HCT116 (cell line): ENCODE measurements around the gene SPACA9. TPM values are rescaled to one million over a fixed set of nuclear protein-coding genes. Genes with fewer than 3 reads are reported as not detected.

ENCODE experiments used
- ATAC-seq: fragments of 200-7000 bp; cut with Tn5 transposase; 2 replicates; pipeline ENCODE4 v1.9.1; 2020; ENCODE audit warnings: mild to moderate bottlenecking, moderate library complexity
- BruUV-seq: library from RNA; stranded (reverse); fragments of 400-500 nt; replicated peaks from 2 replicates; lab custom pipeline; 2021; lab: Mats Ljungman, UMichigan
- CTCF ChIA-PET: fragments of 300-600 bp; sonication (Branson Sonifier 250); formaldehyde crosslinking; loops from one replicate; lab custom pipeline; 2021; ENCODE audit warnings: antibody characterized with exemption; lab: Charles Lee
- POLR2A ChIA-PET: fragments of 300-600, 350-600 bp; sonication (Branson Sonifier 250); formaldehyde crosslinking; loops from one replicate; lab custom pipeline; 2021; ENCODE audit warnings: antibody characterized with exemption; lab: Charles Lee
- RAD21 ChIA-PET, 2 experiments: fragments of 300-600 bp; sonication (Branson Sonifier 250); formaldehyde crosslinking; loops; one replicate each; lab custom pipeline; 2023; ENCODE audit warnings: low total read pairs in 2 of 2; ENCODE audit not compliant: uncharacterized antibody in 2 of 2, unreplicated experiment in 2 of 2, low non-redundant PET in 1 of 2; lab: Charles Lee
- DNase-seq: peaks from one replicate; pipeline ENCODE4 v3.0.0-alpha.2; 2010; ENCODE audit warnings: low read depth, low spot score
- H2AFZ ChIP-seq: fragments of 200-600 bp; shearing (Covaris generic), sonication (generic); 2 replicates; pipeline ENCODE4 v1.6.1; 2017; ENCODE audit warnings: low read depth, mixed run types, mixed read lengths, antibody characterized with exemption, low read length; ENCODE audit not compliant: poor library complexity, severe bottlenecking
- H3K27ac ChIP-seq: 2 replicates; pipeline ENCODE4 v1.5.1; 2012; ENCODE audit warnings: low read depth, low read length
- H3K27me3 ChIP-seq: fragments of 200-600 bp; sonication (generic); 2 replicates; pipeline ENCODE4 v1.6.1; 2016; ENCODE audit warnings: mixed run types, low read length, mixed read lengths; ENCODE audit not compliant: insufficient read depth
- H3K36me3 ChIP-seq, 2 experiments: fragments of 200-500 bp in 1 of 2; fragments of 200-600 bp in 1 of 2; sonication (Bioruptor generic) in 1 of 2; sonication (generic) in 1 of 2; 2 replicates each; pipeline versions ENCODE4 v1.5.1 to v1.6.1; 2014 to 2016; ENCODE audit warnings: low read length in 2 of 2, inconsistent platforms in 1 of 2, mixed read lengths in 1 of 2, mixed run types in 1 of 2; ENCODE audit not compliant: insufficient read depth in 2 of 2, control insufficient read depth in 1 of 2
- H3K4me1 ChIP-seq, 2 experiments: fragments of 200-600 bp in 1 of 2; sonication (generic) in 1 of 2; 2 replicates each; pipeline versions ENCODE4 v1.5.1 to v1.6.1; 2012 to 2017; ENCODE audit warnings: low read length in 2 of 2, inconsistent platforms in 1 of 2, mild to moderate bottlenecking in 1 of 2, mixed read lengths in 1 of 2, mixed run types in 1 of 2, moderate library complexity in 1 of 2; ENCODE audit not compliant: insufficient read depth in 2 of 2, control insufficient read depth in 1 of 2
- H3K4me2 ChIP-seq: fragments of 200-600 bp; sonication (generic); 2 replicates; pipeline ENCODE4 v1.6.1; 2017; ENCODE audit warnings: mixed run types, low read length, mixed read lengths
- H3K4me3 ChIP-seq, 2 experiments: fragments of 200-600 bp in 1 of 2; sonication (generic) in 1 of 2; replicated peaks in 1 of 2; 2 replicates each; pipeline ENCODE4 v1.5.1; 2011 to 2016; ENCODE audit warnings: low read length in 2 of 2, control low read depth in 1 of 2, low read depth in 1 of 2, mild to moderate bottlenecking in 1 of 2, mixed read lengths in 1 of 2, mixed run types in 1 of 2
- H3K79me2 ChIP-seq: fragments of 200-600 bp; sonication (generic); 2 replicates; pipeline ENCODE4 v1.6.1; 2017; ENCODE audit warnings: mild to moderate bottlenecking, mixed run types, low read length, moderate library complexity, mixed read lengths; ENCODE audit not compliant: insufficient read depth
- H3K9ac ChIP-seq: fragments of 200-600 bp; sonication (generic); 2 replicates; pipeline ENCODE4 v1.6.1; 2016; ENCODE audit warnings: low read length, mixed read lengths
- H3K9me2 ChIP-seq: fragments of 200-600 bp; sonication (generic), shearing (Covaris generic); 2 replicates; pipeline ENCODE4 v1.6.1; 2017; ENCODE audit warnings: mixed run types, mild to moderate bottlenecking, moderate library complexity; ENCODE audit not compliant: insufficient read depth
- H3K9me3 ChIP-seq, 2 experiments: fragments of 200-500 bp in 1 of 2; fragments of 200-600 bp in 1 of 2; sonication (Bioruptor generic) in 1 of 2; sonication (generic) in 1 of 2; 2 replicates each; pipeline ENCODE4 v1.6.1; 2014 to 2017; ENCODE audit warnings: low read length in 2 of 2, mixed read lengths in 2 of 2, inconsistent platforms in 1 of 2, low read depth in 1 of 2, mild to moderate bottlenecking in 1 of 2, mixed run types in 1 of 2, moderate library complexity in 1 of 2; ENCODE audit not compliant: control insufficient read depth in 1 of 2, insufficient read depth in 1 of 2
- H4K20me1 ChIP-seq: fragments of 200-600 bp; sonication (generic), shearing (Covaris generic); 2 replicates; pipeline ENCODE4 v1.6.1; 2017; ENCODE audit warnings: mixed run types, mild to moderate bottlenecking, moderate library complexity; ENCODE audit not compliant: insufficient read depth
- EGR1 ChIP-seq: IDR thresholded peaks from 2 replicates; pipeline ENCODE4 v1.6.1; 2012; ENCODE audit warnings: low read depth
- ELF1 ChIP-seq: IDR thresholded peaks from 2 replicates; pipeline ENCODE4 v1.6.1; 2012; ENCODE audit warnings: low read depth, borderline replicate concordance
- EZH2 ChIP-seq: fragments of 200-600 bp; sonication (generic); IDR thresholded peaks from 2 replicates; pipeline ENCODE4 v1.6.1; 2017; ENCODE audit warnings: antibody characterized with exemption, mixed run types
- POLR2A ChIP-seq: IDR thresholded peaks from 2 replicates; pipeline ENCODE4 v1.7.0; 2011; ENCODE audit warnings: borderline replicate concordance; ENCODE audit not compliant: insufficient read depth, insufficient read length; ENCODE audit errors: extremely low read depth
- RAD21 ChIP-seq: IDR thresholded peaks from 2 replicates; pipeline ENCODE4 v1.6.1; 2012; ENCODE audit warnings: low read depth, mild to moderate bottlenecking
- SP1 ChIP-seq: IDR thresholded peaks from 2 replicates; pipeline ENCODE4 v1.6.1; 2012; ENCODE audit warnings: low read depth
- TCF7L2 ChIP-seq: IDR thresholded peaks from 2 replicates; pipeline ENCODE4 v1.7.0; 2011; ENCODE audit warnings: borderline replicate concordance, inconsistent platforms; ENCODE audit not compliant: insufficient read depth, insufficient read length; ENCODE audit errors: extremely low read depth
- YY1 ChIP-seq: IDR thresholded peaks from 2 replicates; pipeline ENCODE4 v1.6.1; 2011; ENCODE audit warnings: low read length, low read depth, moderate library complexity, mild to moderate bottlenecking; ENCODE audit not compliant: insufficient replicate concordance; ENCODE audit errors: extremely low read depth
- ZNF274 ChIP-seq: fragments of 200-500 bp; sonication (Bioruptor generic); IDR thresholded peaks from 2 replicates; pipeline ENCODE4 v1.6.1; 2014; ENCODE audit warnings: mild to moderate bottlenecking, low read depth, low read length, inconsistent platforms
- intact Hi-C: fragments of 100-400 bp; cut with micrococcal nuclease; formaldehyde crosslinking; loops from 2 replicates; pipeline ENCODE4 v1.10.0; 2022
- total RNA-seq: library from RNA; stranded (reverse); gene quantifications from one replicate; pipeline ENCODE4 v1.2.1, GENCODE V29; 2021; ENCODE audit not compliant: unreplicated experiment
- TF ChIP-seq, protein P1 (sequence below): IDR thresholded peaks from 2 replicates; pipeline ENCODE4 v1.6.1; 2012; ENCODE audit warnings: low read depth

Gene SPACA9
- total RNA-seq, 1 experiment from 2014 or later: 8.0 TPM

DNA sequence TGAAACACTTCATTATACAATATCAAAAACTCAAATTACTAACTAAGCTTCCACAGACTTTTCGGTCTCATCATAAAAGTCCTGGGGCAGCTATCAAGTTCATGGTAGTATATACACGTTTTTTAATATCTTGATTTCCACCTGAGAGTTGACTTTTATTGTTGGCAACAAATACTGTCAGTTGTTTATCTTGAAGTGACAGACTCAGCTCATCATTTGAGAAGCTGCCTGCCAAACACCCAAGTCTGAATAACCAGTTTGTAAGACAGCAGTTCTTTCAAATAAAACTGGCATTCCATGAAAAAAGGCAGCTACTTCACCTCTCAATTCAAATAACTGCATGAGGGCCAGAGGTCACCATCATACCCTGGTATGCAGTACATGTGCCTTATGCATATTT is 30.6 kb downstream of the SPACA9 start:
- CTCF ChIA-PET: no interaction called here
- intact Hi-C loops: no loop called here

More for the DNA sequence above, 30.6 kb downstream of the SPACA9 start:
- H3K27me3 ChIP-seq: no peaks in the 10 kb centered on the region
- H3K9me2 ChIP-seq: no peaks in the 10 kb centered on the region
- BruUV-seq: no TSS peak
- no peaks in the 10 kb centered on the region for H3K4me1 ChIP-seq
- no peak overlapping the region for H3K27ac ChIP-seq
- POLR2A ChIA-PET: no interaction called here
- H3K9ac ChIP-seq: no peak overlapping the region
- no peaks in the 10 kb centered on the region for H3K79me2 ChIP-seq
- RAD21 ChIA-PET: no interaction called here
- H4K20me1 ChIP-seq: no peaks in the 10 kb centered on the region
- no peak overlapping the region for H3K4me2 ChIP-seq
- no peak for ATAC-seq
- TF ChIP-seq POLR2A (no peak), EZH2 (no peak), SP1 (no peak), EGR1 (no peak), TCF7L2 (no peak), RAD21 (no peak), ELF1 (no peak), YY1 (no peak), ZNF274 (no peak)
- TF ChIP-seq, protein P1, sequence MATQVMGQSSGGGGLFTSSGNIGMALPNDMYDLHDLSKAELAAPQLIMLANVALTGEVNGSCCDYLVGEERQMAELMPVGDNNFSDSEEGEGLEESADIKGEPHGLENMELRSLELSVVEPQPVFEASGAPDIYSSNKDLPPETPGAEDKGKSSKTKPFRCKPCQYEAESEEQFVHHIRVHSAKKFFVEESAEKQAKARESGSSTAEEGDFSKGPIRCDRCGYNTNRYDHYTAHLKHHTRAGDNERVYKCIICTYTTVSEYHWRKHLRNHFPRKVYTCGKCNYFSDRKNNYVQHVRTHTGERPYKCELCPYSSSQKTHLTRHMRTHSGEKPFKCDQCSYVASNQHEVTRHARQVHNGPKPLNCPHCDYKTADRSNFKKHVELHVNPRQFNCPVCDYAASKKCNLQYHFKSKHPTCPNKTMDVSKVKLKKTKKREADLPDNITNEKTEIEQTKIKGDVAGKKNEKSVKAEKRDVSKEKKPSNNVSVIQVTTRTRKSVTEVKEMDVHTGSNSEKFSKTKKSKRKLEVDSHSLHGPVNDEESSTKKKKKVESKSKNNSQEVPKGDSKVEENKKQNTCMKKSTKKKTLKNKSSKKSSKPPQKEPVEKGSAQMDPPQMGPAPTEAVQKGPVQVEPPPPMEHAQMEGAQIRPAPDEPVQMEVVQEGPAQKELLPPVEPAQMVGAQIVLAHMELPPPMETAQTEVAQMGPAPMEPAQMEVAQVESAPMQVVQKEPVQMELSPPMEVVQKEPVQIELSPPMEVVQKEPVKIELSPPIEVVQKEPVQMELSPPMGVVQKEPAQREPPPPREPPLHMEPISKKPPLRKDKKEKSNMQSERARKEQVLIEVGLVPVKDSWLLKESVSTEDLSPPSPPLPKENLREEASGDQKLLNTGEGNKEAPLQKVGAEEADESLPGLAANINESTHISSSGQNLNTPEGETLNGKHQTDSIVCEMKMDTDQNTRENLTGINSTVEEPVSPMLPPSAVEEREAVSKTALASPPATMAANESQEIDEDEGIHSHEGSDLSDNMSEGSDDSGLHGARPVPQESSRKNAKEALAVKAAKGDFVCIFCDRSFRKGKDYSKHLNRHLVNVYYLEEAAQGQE: no peak
- H2AFZ ChIP-seq: no peak overlapping the region
- no peak overlapping the region for H3K4me3 ChIP-seq
- no peaks in the 10 kb centered on the region for H3K9me3 ChIP-seq
- H3K36me3 ChIP-seq: peaks cover 12 to 14% of the 10 kb centered on the region in 2 experiments; a peak in 2 of 4 replicates
- no peak for DNase-seq
